HUDEP-2 (cell line): ENCODE measurements around the gene MGLL.
A peak's percentile ranks its signal among the peaks of the same experiment; 100 is the strongest.

Source experiments
- DNase-seq, 76 experiments: peaks; one replicate each; lab custom pipeline; 2025; ENCODE audit not compliant: unreplicated experiment in 76 of 76; lab: John Stamatoyannopoulos, UW

Gene MGLL

DNA sequence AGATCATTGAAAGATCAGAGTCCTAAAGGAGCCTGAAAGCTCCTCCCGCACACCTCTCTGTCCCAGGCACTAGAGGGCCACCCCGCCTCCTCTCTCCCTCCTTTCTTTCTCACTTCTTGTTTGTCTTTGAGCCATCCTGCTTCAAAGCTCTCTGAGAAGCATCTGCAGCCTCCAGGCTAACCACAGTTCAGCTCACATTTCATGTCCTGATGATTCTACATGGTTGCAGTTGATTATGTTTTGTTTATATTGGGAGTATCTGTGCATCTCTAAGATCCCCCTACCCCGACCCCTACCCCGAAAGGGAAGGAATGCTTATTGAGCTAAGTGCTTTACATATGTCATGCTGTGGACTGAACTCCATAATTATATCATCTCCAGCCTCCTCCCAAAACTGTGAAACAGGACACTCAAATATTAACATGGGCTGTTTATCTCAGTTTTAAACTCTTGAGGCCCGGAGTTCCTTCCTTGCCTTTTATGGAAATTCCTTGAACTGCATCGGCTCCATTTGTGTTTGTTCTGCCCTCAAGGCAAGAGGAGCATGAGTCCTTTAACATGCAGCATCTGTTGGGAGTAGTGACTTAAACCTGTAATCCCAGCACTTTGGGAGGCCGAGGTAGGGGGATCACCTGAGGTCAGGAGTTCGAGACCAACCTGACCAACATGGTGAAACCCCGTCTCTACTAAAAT, 30.9 kb downstream of the MGLL start:
- DNase-seq = peak in 1 of 76 experiments; percentile 26

DNA sequence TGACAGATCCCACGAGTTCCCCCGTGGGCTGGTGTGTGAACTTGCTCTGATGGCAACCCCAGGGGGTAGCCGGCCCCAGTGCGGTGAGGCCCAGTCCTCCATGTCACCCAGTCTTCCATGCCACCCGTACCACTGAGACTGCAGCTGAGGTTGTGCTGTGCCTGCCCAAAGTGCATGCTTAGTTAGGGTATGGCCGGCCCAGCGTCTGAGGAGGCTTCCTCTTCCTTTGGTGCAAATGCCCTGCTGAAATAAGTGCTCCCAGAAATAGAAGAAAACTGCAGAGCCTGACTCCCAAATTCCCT, 31.5 kb downstream of the MGLL start:
- DNase-seq = no peak

DNA sequence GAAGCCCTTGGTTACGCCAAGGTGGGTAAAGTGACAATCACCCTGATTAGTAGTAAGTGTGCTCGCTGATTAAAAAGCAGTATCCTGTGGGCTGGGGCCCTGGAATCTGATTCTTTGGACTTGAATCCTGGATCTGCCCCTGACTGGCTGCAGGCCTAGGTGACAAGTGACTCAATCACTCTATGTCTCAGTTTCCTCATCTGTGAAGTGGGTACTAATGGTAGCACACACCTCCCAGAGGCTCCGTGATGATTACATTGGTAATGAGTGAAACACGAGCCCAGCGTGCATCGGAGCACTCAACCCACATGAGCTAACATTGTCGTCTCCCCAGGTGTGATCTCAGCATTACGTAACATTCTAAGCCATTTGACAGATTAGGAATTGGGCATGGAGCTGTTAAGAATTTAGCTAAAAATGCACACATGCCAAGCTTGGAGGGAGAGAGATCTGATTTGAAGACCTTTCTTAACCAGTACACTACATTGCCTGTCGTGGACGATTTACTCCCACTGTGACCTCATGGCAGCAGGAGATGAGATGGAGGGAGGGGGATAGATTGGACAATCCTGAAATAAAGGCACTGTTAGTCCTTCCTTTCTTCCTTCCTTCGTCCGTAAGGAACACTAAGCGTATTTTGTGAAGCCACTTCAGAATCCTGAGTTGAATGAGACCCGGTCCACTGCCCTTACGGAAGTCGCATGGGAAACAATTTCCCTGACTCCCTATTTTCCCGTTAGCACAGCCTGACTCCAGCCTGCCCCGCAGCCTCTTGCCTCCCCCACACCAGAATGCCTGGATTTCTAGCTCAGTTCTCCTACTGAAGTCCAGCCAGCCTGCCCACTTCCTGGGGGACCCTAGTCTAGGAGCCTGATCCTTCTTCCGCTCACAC, 32.1 kb downstream of the MGLL start:
- no peak for DNase-seq

DNA sequence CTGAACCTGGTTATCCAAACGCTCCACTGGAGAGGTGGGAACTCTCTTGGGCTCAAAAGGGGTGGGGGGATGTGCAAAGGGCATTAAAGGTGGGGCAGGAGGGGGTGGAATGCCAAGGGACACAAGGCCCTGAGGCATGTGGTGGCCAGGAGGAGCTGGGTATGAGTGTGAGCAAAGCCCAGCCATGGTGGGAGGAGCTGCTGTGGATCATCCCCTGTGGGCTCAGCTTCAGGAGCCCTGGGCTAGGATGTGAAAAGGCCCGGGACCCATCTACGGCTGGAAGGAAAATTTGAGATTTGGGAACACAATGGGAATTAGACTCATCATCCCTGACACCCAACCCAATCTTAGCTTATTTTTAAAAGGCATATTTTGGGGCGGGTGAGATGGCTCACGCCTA, 33.3 kb downstream of the MGLL start:
- DNase-seq = no peak

DNA sequence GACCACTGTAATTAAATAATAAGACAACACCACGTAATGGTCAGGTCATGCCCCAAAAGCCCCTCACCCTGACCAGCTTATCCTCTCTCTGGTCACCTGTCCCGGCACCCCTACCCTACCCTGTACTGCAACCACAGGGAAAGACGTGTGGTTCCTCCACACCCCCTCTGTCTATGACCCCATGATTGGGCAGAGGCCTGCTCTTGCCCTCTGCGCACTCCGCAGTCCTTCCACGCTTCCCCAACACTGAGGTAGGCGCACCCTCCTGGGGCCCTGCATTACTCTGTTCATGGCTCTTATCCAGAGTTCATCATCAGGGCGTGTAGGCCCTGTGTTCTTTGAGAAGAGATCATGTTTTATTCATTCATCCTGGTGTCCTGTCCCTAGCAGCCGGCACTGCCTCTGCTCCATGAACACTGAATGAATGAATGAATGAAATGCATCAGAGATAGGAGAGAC, 33.8 kb downstream of the MGLL start:
- no peak for DNase-seq

DNA sequence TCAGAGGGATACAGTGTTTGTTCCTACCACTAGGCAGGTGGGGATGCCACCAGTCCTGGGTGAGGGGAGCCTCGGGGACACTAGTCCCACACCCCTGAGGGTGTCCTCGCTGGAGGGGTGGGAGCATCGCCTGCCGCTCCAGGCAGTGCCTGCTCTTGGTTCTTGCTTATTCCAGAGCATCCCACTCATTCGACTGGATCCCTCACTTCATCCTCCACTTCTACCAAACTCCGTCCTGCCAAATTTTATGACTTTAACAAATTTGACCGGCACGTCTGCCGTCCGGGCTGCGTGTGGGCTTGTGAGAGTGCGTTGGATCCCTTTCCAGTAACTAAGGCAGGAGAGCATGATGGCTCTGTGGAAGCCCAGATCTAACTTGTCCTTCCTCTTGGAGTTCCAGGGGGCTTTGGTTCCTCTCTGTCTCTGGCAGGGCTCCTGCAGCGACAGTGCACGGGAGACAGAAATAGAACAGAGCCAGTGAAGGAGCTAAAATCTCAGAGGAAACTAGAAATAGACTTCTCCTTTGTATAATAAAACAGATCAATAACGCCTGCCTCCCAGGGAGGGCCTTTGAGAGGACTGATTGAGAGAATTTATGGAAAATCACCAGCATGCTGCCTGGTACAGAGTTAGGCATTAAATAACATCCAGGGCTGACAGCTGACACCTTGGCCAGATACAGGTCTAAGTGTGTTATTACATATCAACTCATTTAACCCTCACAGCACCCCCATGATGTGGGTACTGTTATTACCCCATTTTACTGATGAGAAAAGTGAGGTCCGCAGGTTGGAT, 34.5 kb downstream of the MGLL start:
- DNase-seq = no peak

DNA sequence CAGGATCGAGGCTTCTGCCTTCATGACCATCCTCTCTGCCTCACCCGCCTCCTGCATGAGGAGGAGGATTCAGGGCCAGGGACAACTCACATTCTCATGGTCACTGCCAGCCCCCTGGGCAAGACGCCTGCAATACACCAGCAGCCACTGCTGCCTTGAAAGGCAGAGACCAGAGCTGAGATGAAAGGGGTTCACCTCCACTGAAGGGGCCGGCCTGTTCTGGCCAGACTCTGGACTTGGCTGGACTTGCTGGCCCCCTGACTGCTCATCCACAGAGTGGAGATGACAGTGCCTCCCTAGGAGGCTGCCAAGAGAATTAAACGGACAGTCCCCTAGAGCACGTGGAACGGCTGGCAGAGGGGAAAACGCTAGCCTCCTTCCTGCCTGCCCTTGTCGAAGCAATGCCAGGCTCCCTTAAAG, 35.2 kb downstream of the MGLL start:
- DNase-seq = no peak

DNA sequence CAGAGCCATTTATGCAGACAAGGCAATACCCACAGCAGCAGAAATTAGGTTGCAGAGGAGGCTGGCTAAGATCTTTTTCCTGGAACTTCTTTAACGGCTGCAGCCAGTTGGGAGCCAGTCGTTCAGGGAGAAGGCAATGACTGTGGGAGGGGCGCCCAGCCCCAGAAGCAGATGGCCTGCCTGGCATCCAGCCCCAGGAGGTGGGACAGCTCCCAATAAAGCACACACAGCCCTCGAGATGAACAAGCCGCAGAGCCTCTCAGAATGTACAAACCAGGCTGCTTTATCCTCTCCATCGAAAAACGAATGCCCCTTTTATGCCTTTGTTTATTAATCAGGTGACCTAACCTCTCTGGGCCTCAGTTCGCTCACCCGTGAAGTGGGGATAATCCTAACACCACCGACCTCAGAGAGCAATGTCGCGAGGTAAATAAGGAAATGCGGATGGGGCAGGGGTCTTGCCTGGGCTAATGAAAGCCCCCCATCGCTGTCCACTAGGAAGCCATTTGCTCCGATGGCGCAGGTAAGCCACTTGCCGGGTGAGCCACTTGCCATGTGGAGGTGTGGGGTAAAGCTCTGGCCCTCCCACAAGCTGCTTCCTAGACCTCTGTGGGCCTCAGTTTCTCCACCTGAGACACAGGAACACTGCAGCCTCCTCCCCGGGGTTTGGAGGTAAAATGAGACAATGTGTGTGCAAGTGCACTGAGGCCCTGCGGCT, 35.8 kb downstream of the MGLL start:
- DNase-seq = no peak

DNA sequence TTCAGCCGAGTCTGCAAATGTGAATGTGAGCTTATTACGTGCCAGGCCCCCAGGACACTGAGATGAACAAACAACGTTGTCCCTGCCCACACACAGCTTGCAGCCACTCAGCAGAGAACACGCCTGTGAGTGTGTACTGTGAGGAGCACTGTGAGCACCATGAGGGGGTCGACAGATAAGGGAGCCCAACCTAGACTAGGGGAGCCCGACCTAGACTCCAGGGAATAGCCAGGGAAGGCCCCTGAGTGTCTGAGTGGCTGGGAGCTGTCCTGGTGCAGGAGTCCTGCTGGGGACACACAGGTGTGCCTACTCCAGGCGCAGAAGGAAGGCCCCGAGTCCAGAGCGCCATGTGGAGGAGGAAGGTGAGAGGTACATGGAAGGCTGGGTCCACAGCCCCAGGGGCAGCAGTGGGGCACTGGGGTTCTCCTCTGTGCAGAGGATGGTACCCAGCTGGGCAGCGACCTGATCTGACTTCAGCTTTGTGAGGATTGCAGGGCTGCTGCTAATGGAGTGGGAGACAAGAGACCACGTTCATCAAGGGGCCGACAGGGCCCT, 36.5 kb downstream of the MGLL start:
- DNase-seq = no peak

DNA sequence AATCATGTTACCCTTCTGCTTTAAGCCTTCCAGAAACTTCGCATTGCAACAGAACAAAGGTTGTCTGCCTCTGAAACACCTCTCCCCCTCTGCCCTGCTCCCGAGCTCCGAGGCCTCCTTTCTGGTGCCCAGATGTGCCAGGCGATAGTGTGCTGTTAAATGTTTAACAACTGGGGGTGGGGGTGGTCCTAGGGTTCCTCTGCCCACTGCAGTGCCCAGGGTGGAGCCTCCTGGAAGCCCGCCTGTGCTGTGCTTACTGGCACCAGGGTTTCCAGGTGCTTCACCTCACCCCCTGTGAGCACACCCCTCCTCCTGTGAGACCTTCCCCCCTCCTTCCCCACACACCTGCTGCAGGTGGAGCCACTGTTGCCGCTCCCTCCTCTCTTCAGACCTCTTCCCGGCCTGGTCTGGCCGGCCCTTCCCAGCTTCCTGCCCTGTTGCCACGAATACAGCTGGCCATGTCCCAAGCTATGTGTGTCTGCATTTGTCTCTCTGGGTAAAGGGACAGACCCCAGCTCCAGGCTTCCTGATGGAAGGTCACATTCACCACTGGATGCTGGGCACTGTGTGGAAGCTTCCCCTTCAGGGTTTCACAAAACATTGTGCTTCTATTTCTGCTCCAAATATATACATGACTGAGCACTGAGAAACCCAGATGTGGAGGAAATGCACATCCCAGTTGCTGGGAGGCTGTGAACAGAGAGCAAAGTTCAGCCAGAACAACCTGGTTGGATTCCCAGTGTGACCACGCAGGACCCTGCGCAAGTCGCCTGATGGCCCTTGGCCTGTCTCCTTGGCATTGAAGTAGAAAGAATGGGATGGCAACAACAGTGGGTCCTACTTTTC, 37.2 kb downstream of the MGLL start:
- DNase-seq = no peak

DNA sequence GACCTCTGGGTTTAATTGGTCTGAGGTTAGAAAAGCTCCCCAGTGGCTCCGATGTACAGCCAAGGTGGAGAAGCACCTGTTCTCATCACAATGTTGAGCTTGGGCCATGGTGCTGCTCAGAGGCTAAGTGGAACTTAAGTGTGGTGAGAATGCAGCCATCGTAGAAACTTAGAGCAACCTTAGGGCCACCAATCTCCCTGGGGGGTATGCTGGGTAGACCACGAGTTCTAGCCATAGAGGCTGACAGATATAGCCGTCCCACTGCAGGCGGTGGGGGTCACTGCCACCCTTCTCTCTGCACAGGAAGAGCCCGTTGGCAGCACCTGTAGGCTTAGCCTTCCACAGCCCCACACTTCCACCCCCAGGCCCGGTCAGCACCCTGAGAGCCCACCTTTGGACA, 38.0 kb downstream of the MGLL start:
- no peak for DNase-seq

DNA sequence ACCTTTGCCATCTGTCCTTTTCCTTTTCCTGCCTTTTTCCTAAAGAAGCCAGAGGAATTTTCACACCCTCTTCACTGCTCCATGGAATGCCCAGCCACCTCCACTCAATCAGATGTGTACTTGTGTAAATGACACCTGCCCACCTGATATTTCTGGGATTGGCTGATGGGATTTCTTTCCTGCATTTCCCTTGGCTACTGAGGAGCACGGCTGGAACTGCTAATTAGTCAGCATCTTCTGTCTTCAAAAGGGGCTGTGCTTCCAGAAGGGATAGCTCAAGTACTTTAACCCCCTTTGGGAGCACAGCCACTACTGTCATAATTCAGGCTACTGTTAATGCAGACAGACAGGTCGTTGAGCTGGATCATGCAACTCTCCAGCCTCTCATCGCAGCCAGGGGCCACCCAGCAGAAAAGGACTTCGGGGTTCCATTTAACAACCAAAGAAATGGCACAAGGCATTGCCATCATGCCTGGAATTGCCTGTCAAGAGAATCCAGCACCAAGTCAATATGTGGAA, 38.6 kb downstream of the MGLL start:
- no peak for DNase-seq

DNA sequence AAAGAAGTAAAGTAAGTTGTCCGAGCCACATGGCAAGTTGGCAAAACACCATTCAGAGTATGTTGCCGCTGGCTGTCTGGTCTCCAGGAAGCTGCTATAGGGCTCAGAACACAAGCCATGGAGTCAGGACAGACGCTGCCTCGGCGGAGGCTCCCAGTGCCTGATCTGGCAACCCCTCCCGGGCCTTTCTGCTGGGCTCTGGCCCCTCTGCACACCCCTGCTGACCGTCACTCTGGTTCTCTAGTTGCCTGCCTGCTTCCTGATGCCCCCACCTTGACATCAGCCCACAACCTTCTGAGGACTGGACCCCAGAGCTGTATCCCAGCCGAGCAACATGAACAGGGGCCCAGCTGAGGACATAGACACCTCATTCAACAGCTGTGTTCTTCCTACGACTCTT, 39.1 kb downstream of the MGLL start:
- no peak for DNase-seq

DNA sequence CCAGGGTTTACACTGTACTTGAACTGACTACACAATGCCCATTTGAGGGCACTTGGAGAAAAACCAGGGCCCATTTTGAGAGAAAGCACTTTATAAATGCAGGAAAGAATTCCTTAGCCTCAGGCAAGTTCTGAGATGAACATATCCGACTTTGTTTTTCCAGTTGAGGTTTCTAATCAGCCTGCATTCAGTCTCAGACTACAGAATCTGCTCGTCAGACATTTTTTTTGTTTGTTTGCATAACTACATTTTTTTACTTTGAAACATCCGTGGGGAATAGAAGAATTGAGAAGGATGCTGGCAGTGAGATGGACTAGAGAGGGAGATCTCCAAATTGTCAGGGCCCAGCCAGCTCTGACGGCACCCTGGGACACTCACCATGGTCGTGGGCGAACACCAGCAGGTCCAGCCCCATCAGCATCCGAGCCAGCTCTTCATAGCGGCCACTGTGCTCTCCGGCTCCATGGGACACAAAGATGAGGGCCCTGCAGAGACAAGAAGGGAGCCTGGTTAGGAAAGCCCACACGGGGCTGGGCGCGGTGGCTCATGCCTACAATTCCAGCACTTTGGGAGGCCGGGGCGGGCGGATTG, 40.8 kb downstream of the MGLL start:
- no peak for DNase-seq

DNA sequence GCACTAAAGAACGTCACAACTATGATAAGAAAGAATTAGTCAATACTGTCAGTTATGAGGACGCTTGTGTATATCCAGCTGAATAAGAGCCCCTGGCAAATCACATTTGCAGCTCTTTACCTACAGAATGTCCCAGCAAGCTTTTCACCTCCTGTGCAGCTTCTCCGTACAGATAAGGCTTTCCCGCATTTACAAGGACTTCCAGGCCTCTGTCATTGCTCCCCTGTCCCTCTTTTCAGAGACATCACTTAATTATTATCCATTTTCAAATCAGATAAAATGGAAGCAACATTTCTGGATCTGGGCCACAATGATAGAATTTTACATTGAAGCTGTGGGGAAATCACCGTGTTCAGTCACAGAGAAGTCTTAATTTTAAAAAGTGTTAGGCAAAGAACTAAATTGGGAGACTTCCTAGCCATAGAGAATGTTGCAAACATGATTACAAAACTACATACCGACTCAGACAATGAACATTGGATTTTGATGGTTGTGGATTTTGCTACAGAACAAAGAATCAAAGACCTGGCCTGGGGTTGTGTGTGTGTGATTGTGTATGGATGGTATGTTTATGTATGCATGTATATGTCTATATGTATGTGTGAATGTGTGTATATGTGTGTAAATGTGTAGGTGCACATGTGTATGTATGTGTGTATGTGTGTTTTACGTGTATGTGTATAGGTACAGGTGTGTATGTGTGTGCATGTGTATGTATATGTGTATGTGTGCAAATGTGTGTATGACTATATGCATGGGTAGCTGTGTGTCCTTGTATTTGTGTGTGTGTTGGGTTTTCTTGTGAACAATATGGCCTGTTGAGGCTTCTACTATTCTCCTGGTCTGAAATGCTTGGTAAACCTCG, 41.5 kb downstream of the MGLL start:
- no peak for DNase-seq

DNA sequence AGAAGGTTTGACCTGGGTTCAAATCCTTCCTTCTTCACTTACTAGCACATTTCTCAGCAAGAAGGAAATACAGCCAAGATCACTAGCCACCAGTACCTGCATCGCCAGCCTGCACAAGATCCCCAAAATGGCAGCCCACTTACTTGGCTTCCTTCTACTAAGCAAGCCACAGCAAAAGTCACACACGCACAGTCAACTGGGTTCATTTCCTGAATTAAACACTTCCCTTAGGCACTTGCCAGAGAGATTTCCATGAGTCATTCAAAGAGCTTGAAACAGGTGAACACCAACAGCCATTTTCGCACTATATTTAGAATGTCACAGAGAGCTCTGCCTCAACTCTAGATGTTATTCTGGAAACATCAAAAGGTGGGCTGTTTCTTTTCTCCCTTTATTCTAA, 42.6 kb downstream of the MGLL start:
- no peak for DNase-seq

DNA sequence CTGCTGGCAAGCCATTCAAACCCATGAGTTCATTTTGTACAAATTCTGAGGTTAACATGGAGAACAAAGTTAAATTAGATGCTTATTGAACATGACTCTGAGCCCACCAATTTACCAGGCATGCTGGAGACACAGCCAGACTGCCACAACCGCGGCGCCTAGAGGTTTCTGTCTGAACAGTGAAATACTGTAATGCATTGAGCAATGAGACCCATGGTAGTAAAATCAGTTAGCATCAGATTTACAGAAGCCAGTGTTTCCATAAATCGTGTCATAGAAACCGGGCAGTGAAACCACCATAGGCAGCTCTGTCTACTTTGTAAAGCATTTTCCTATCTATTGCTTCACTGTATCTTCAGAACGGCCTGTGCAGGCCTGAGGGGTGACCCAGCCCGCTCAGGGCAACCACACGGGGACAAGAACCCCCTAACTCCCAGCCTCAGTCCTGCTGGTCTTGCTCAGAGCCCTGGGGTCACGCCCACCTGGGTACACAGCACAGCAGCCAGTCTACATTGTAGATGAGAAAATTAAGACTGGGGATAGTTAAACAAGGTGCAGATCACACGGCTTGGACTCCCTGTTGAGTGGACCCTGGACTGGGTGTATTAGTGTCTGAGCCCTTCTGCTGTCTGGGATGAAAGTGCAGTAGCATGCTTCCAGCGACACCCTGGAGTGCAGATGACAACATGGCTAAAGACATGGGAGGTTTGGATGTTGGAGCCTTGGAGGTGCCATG, 44.2 kb downstream of the MGLL start:
- DNase-seq = no peak
